DMS153 treated with DMSO at 0.1 percent for 48 hours (cell line): ENCODE results near the gene PHACTR4.
"Not testable (repeated sequence)": the region's sequence is repeated elsewhere in the genome, so short reads cannot be mapped to it uniquely, and the experiment has no call there.

Source experiments
- DNase-seq: peaks from one replicate; lab custom pipeline; 2025; ENCODE audit not compliant: unreplicated experiment; lab: John Stamatoyannopoulos, UW

PHACTR4 gene

DNA sequence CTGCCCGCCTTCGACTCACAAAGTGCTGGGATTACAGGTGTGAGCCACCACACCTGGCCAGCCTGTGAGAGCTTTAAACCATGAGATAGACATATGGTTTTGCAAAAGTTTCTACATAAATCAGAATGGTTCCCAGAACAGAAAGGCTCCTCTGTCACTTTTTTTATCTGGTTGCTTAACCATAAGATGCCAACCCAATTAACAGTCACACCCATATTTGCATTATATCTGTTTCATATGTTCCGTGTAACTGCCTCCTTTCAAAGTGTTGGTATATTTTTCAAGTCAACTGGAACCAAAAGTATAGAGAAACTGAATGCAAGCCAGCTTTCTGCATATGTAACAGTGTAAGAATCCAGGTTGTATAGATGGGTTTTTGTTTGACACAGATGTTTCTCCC is 112.6 kb downstream of the PHACTR4 start:
- no peak for DNase-seq

- DNase-seq, result no peak
Observed at GRCh38 chr1:28482702-28483101, 113.2 kb downstream of the PHACTR4 start.

DNA sequence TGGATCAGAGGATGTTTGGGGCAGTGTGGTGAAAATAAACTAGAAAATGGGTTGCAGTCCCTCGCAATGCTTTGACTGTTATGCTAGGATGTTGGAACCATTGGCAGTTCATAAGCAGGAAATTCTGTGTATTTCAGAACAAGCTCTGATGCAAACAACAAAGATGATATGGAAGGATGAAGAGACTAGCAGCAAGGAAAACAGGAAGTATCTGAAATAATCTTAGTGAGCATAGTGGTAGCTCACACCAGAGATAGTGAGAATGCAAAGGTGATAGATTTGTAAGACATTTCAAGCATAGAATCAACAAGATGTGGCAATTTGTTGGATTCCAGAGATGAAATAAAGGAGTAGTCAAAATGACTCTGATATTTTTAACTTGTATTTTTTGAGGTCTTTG is 125.2 kb downstream of the PHACTR4 start:
- no peak for DNase-seq

- DNase-seq, result no peak
Observed at GRCh38 chr1:28499553-28499952, 130.0 kb downstream of the PHACTR4 start.

DNA sequence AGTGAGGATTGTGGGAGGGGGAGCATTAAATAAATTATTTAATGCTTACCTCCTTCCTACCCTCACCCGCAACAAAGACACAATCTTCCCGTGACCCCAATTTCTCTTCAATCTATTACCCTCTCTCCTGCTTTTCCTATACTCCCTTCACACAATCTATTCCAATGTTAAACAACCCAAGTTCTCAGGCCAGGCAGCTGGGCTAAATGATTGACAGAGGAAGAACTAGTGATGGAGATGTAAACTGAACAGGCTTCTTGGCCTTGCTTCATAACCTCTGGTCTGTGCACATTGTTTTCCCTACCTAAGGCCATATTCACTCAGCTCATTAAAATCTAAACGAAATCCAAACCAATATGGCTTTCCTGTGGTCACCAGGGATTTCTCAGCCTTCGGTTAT is 132.4 kb downstream of the PHACTR4 start:
- DNase-seq, result no peak

DNA sequence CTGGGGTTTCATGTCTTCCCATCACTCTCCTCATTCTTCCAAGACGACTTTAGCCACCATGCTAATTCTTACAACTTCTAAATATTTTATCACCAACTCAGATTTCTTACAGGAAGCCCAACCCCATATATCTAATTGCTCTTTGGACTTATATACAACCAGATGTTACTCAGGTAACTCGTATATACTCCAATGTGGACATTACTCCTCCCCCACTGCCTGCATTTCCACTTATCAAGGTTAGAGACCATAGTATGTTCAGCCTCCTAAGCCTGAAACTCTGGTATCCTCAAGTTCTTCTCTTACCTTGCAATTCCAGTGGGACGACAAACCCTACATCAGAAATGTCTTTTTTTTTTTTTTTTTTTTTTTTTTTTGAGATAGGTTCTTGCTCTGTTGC is 133.6 kb downstream of the PHACTR4 start:
- no peak for DNase-seq

- peak; percentile 100 for DNase-seq
Observed at GRCh38 chr1:28505406-28506187, 136.1 kb downstream of the PHACTR4 start, which contains the start of gene RCC1. RCC1 (plus strand) TSS chr1:28506043; CDS start chr1:28529867, 23,824 bp downstream.

GRCh38 chr1:28506907-28507246 is 137.3 kb downstream of the PHACTR4 start:
- DNase-seq, result no peak

DNA sequence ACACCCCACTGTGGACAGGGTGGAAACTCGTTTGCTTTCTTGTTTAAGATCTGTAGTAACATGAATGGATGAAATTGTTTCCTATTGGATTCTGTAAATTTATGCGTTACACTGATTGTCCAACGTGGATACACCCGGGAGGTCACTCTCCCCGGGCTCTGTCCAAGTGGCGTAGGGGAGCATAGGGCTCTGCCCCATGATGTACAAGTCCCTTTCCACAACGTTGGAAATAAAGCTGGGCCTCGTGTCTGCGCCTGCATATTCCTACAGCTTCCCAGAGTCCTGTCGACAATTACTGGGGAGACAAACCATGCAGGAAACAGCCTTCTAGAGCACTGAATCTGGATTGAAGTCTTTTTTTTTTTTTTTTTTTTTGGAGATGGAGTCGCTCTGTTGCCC is 137.7 kb downstream of the PHACTR4 start:
- DNase-seq, result no peak

DNA sequence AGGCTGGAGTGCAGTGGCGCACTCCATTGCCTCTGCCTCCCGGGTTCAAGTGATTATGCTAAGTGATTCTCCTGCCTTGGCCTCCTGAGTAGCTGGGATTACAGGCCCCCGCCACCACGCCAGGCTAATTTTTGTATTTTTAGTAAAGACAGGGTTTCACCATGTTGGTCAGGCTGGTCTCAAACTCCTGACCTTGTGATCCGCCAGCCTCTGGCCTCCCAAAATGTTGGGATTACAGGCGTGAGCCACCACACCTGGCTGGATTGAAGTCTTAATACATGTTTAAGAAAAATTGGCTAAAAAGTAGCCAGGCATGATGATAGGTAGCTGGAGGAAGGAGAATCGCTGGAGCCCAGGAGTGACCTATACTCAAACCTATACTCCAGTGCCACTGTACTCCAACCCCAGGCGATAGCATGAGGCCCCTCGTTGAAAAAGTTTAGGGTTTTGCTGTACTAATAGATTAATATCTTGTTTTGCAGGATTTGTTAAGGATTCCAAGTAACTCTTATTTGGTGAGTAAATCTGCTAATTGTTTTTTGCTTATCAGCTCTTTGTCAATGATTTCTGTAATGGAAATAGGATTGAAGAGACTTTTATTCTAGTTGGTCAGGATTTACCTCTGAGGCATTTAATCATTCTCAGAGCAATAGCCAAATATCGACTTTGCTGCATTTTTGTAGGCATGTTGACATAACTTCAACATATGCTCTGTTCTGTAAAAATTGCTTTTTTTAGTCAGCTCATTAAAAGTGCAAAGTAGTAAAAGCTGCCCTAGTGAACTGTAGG is 138.3 kb downstream of the PHACTR4 start:
- DNase-seq, result no peak

- DNase-seq, result no peak
Observed at GRCh38 chr1:28508435-28508754, 138.9 kb downstream of the PHACTR4 start.

GRCh38 chr1:28509705-28510272 is 140.2 kb downstream of the PHACTR4 start:
- no peak for DNase-seq

DNA sequence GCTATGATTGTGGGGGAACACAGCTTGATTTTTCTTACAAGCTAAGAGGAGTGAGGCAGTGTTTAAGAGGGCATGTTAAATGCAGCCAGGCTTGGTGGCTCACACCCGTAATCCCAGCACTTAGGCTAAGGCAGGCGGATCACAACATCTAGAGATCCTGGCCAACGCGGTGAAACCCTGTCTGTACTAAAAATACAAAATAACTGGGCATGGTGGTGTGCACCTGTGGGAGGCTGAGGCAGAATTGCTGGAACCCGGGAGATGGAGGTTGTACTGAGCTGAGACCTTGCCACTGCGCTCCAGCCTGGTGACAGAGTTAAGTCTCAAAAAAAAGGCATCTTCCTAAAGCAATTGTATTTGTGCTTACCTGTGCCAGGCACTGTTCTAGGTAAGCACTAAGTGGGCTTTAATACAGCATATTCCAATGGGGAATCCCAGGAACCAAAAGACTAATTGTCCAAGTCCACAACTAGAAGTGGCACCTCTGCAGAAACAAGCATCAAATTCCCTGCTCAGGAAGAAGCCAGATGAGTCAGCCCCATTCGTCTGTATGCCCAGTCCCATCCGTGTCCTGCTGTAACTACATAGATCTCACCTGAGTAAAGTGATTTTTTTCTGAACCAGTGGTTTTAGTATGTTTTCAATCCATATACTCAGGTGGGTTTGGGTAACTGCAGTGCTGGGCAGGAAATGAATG is 140.9 kb downstream of the PHACTR4 start:
- DNase-seq, result no peak

GRCh38 chr1:28510970-28511440 is 141.5 kb downstream of the PHACTR4 start:
- no peak for DNase-seq

- DNase-seq, result no peak
Observed at GRCh38 chr1:28512058-28512611, 142.6 kb downstream of the PHACTR4 start.

- not testable (repeated sequence) for DNase-seq
Observed at GRCh38 chr1:28514445-28514933, 144.9 kb downstream of the PHACTR4 start.

GRCh38 chr1:28516518-28516956 is 147.0 kb downstream of the PHACTR4 start:
- no peak for DNase-seq

DNA sequence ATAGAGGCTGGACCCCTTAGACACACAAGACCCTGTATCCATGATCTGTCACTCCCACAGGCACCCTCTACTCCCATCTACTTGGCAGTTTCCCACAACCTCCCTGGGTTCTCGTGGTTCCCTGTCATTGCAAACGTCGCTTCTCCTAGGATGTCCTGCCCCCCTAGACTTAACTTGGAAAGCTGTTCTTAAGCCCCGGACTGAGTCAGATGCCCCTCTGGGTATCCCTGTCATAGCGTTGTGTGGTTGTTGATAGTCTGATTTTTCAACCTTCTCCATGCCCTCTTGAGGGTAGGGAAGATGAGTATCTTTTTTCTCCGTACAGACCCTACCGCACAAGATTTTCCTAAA is 148.1 kb downstream of the PHACTR4 start:
- no peak for DNase-seq

GRCh38 chr1:28518000-28518744 is 148.6 kb downstream of the PHACTR4 start:
- DNase-seq, result peak; percentile 96

- no peak for DNase-seq
Observed at GRCh38 chr1:28518745-28519341, 149.3 kb downstream of the PHACTR4 start.
